Activated naive CD8-positive, alpha-beta T cell treated with anti-CD3 and anti-CD28 coated beads, Interleukin-2, amount 50 U/mL, for 24 hours (primary cell): Measurements from ENCODE around the gene PFN3.
A peak's percentile ranks its signal among the peaks of the same experiment; 100 is the strongest.

Experiments used
- ATAC-seq: fragments of 150-1000 bp; cut with Tn5 transposase; one replicate; pipeline ENCODE4 v1.10.0; 2021
- DNase-seq: peaks from one replicate; pipeline ENCODE4 v3.0.0; 2021
- H3K27ac Mint-ChIP-seq: one replicate; pipeline ENCODE4 v1.8.0; 2021; ENCODE audit warnings: mild to moderate bottlenecking, mixed read lengths
- H3K27me3 Mint-ChIP-seq: one replicate; pipeline ENCODE4 v1.8.0; 2021; ENCODE audit warnings: mixed read lengths
- H3K36me3 Mint-ChIP-seq: one replicate; pipeline ENCODE4 v1.8.0; 2021; ENCODE audit warnings: low read depth, mixed read lengths
- H3K4me1 Mint-ChIP-seq: one replicate; pipeline ENCODE4 v1.8.0; 2021; ENCODE audit warnings: mixed read lengths
- H3K4me3 Mint-ChIP-seq: one replicate; pipeline ENCODE4 v1.8.0; 2021; ENCODE audit warnings: mild to moderate bottlenecking, moderate library complexity, mixed read lengths
- H3K9me3 Mint-ChIP-seq: one replicate; pipeline ENCODE4 v1.8.0; 2021; ENCODE audit warnings: mixed read lengths

PFN3 gene

GRCh38 chr5:177370488-177371119, 29.9 kb downstream of the PFN3 start:
- H3K9me3 Mint-ChIP-seq, result no peaks in the 10 kb centered on the region
- H3K27me3 Mint-ChIP-seq, result no peaks in the 10 kb centered on the region
- H3K4me1 Mint-ChIP-seq, result peaks cover 52% of the 10 kb centered on the region
- no peak overlapping the region for H3K27ac Mint-ChIP-seq
- H3K4me3 Mint-ChIP-seq, result no peak overlapping the region
- peak; percentile 45 for ATAC-seq
- peaks cover 14% of the 10 kb centered on the region for H3K36me3 Mint-ChIP-seq
- peak; percentile 41 for DNase-seq

- Mint-ChIP-seq H3K27ac (peak overlapping the region; percentile 15), H3K27me3 (no peaks in the 10 kb centered on the region), H3K9me3 (no peaks in the 10 kb centered on the region), H3K4me3 (no peak overlapping the region), H3K36me3 (peaks cover 14% of the 10 kb centered on the region), H3K4me1 (peaks cover 56% of the 10 kb centered on the region)
- ATAC-seq, result no peak
- no peak for DNase-seq
Observed at GRCh38 chr5:177369645-177370440, 30.6 kb downstream of the PFN3 start.

DNA sequence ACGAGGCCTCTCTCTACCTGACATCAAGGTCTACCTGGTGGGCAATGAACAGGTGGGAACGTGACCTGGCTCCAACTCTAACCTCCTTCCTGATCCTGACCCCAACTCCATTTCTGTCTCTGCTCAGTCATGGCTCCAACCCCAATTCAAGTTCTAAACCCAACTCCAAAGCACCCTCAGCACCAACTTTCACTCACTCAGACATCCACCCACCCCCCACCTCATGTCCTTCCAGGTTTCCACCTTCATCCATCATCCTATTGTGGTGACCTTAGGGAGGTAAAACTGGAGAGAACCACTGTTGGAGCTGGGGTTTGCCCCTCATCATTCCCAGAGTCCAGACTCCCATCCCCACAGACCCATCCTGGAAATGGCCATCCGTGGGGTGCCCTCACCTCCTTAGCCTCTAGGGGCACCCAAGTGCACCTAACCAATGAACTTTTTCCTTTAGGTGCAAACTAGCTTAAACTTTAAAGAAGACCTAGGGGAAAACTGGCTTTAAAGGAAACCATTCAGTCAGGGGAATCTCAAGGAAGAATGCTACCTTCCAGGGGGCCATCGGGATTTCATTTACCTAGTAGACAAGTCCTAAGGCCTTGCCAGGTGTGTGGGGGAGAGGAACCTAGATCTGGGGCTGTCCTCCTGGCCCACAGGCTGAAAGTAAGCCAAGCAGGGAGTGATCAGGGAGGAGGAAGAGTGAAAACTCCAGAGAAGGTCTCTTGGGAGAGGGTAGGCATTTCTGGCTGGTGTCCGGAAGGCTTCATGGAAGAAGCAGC, 31.4 kb downstream of the PFN3 start:
- ATAC-seq (no peak), DNase-seq (peak; percentile 36)
- H3K9me3 Mint-ChIP-seq, result no peaks in the 10 kb centered on the region
- no peaks in the 10 kb centered on the region for H3K27me3 Mint-ChIP-seq
- no peak overlapping the region for H3K4me3 Mint-ChIP-seq
- H3K36me3 Mint-ChIP-seq, result peaks cover 14% of the 10 kb centered on the region
- H3K27ac Mint-ChIP-seq, result peak overlapping the region; percentile 15
- H3K4me1 Mint-ChIP-seq, result peaks cover 60% of the 10 kb centered on the region

DNA sequence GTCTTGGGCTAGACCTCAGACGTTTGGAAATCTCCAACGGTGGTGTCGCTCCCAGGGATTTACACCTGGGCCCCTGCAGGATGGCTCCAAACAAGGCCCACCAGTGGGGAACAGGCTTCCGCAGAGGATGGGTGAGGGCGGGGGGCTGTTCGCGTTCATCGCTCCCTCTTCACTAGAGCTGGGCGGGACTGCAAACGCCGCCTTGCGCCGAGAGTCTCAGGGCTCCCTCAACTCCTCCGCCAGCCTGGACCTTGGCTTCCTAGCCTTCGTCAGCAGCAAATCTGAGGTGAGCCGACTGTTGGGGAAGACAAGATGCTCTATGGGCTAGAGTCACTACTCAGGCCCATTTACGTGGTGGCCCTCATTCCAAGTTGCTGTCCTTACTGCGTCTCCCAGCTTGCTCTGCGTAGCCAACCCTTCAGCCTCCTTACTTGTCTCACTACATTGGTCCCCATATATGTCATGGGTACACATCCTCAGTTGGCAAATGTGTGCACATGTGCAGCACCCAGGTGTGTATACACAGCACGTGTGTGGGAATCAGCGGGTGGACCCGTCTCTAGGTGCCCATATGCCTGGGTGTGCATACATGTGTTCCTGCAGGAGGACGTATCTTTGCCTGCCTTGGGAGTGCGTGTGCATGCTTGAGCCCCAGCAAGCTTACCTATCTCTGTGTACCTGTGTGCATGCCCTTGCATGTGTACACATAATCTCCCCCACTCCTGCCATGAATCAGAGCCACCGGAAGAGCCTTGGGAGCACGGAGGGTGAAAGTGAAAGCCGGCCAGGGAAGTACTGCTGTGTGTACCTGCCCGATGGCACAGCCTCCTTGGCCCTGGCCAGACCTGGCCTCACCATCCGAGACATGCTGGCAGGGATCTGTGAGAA, 32.2 kb downstream of the PFN3 start:
- Mint-ChIP-seq H3K4me1 (peaks cover 61% of the 10 kb centered on the region), H3K27ac (no peak overlapping the region), H3K4me3 (no peak overlapping the region), H3K27me3 (no peaks in the 10 kb centered on the region), H3K36me3 (peaks cover 14% of the 10 kb centered on the region), H3K9me3 (no peaks in the 10 kb centered on the region)
- ATAC-seq (no peak), DNase-seq (no peak)

- Mint-ChIP-seq H3K4me3 (no peak overlapping the region), H3K4me1 (peaks cover 60% of the 10 kb centered on the region), H3K27me3 (no peaks in the 10 kb centered on the region)
Observed at GRCh38 chr5:177367323-177367848, 33.1 kb downstream of the PFN3 start.

GRCh38 chr5:177366528-177367322, 33.7 kb downstream of the PFN3 start:
- no peak overlapping the region for H3K27ac Mint-ChIP-seq
- DNase-seq (no peak), ATAC-seq (no peak)
- no peaks in the 10 kb centered on the region for H3K27me3 Mint-ChIP-seq
- no peak overlapping the region for H3K4me3 Mint-ChIP-seq
- peaks cover 61% of the 10 kb centered on the region for H3K4me1 Mint-ChIP-seq
- H3K9me3 Mint-ChIP-seq, result no peaks in the 10 kb centered on the region
- peaks cover 12% of the 10 kb centered on the region for H3K36me3 Mint-ChIP-seq

More at GRCh38 chr5:177367323-177367848, 33.1 kb downstream of the PFN3 start:
- Mint-ChIP-seq H3K36me3 (peaks cover 12% of the 10 kb centered on the region), H3K27ac (no peak overlapping the region), H3K9me3 (no peaks in the 10 kb centered on the region)
- DNase-seq (no peak), ATAC-seq (no peak)

DNA sequence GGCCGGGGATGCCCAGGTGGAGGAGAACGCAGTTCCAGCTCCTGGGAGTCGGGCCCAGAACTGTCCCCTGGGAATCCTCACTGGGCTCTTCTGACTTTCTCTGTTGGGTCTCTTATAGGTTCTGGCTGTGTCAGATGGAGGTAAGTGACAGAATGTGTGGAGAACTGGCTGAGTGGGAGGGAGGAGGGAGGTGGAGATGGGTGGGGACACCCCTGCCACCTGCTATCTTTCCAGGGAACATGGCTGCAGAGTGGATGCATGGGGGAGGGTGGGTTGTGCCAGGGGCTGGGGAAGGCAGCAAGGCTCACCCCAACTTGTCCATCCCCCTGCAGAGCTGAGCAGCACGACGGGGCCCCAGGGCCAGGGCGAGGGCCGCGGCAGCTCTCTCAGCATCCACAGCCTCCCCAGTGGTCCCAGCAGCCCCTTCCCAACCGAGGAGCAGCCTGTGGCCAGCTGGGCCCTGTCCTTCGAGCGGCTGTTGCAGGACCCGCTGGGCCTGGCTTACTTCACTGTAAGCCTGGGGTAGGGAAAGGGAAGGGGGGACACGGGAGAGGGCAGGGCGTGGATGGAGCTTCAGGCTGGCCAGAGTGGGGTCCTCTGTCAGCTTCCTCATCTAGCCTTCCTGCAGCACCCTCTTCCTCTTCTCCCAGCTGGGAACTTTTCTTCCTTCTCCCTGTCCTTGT, 34.5 kb downstream of the PFN3 start:
- H3K4me1 Mint-ChIP-seq, result peaks cover 63% of the 10 kb centered on the region
- H3K9me3 Mint-ChIP-seq, result no peaks in the 10 kb centered on the region
- peaks cover 12% of the 10 kb centered on the region for H3K36me3 Mint-ChIP-seq
- no peak for DNase-seq
- H3K27ac Mint-ChIP-seq, result no peak overlapping the region
- H3K4me3 Mint-ChIP-seq, result no peak overlapping the region
- H3K27me3 Mint-ChIP-seq, result no peaks in the 10 kb centered on the region
- ATAC-seq, result no peak

GRCh38 chr5:177364159-177364962, 36.1 kb downstream of the PFN3 start:
- Mint-ChIP-seq H3K27ac (peak overlapping the region; percentile 84), H3K9me3 (no peaks in the 10 kb centered on the region), H3K4me1 (peaks cover 71% of the 10 kb centered on the region), H3K36me3 (peaks cover 10% of the 10 kb centered on the region), H3K4me3 (peak overlapping the region; percentile 57), H3K27me3 (no peaks in the 10 kb centered on the region)
- peak; percentile 58 for ATAC-seq
- no peak for DNase-seq

DNA sequence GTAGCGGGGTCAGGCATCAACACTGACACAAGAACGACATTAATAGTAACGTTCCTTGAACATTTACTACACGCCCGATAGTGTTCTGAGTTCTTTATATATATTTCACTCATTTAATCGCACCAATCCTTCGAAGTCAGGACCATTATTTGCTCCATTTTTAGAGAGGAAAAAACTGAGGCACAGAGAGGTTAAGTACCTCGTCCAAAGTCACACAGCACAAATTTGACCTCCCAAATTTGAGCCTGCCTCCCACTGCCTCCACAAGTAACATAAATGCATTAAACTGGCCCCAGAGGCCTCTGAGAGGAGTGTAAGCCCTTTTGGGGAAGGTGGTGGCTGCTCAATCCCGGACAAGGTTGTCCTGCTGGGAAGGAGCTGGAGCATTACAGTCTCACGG, 36.9 kb downstream of the PFN3 start:
- peaks cover 71% of the 10 kb centered on the region for H3K4me1 Mint-ChIP-seq
- H3K4me3 Mint-ChIP-seq, result peak overlapping the region; percentile 34
- no peak for DNase-seq
- ATAC-seq, result no peak
- H3K36me3 Mint-ChIP-seq, result peaks cover 4% of the 10 kb centered on the region
- H3K27me3 Mint-ChIP-seq, result no peaks in the 10 kb centered on the region
- H3K27ac Mint-ChIP-seq, result no peak overlapping the region
- no peaks in the 10 kb centered on the region for H3K9me3 Mint-ChIP-seq

- peak overlapping the region; percentile 74 for H3K4me3 Mint-ChIP-seq
- H3K4me1 Mint-ChIP-seq, result peaks cover 74% of the 10 kb centered on the region
- no peaks in the 10 kb centered on the region for H3K27me3 Mint-ChIP-seq
- ATAC-seq, result peak; percentile 63
- peak overlapping the region; percentile 76 for H3K27ac Mint-ChIP-seq
- no peaks in the 10 kb centered on the region for H3K9me3 Mint-ChIP-seq
- no peaks in the 10 kb centered on the region for H3K36me3 Mint-ChIP-seq
- peak; percentile 77 for DNase-seq
Observed at GRCh38 chr5:177362610-177363507, 37.6 kb downstream of the PFN3 start.

DNA sequence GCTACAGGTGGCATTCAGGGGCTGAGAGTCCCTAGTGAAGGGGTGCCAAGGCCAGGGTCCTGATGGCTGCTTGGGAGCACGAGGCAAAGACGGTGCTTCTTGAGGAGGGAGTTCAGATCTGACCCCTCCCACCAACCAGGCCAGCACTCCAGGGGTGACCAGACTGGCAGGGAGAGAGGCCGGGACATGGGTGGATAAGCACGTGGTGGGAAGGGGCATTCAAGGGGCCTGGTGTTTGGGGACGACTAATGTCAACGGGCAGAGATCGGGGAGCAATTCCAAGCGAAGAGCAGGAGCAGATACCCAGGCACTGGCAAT, 38.2 kb downstream of the PFN3 start:
- Mint-ChIP-seq H3K36me3 (no peaks in the 10 kb centered on the region), H3K4me1 (peaks cover 79% of the 10 kb centered on the region), H3K27me3 (no peaks in the 10 kb centered on the region), H3K9me3 (no peaks in the 10 kb centered on the region), H3K27ac (peak overlapping the region; percentile 76), H3K4me3 (peak overlapping the region; percentile 74)
- no peak for DNase-seq
- ATAC-seq, result no peak
